ENCODE results near the gene GTF3C2.

GTF3C2 gene

DNA sequence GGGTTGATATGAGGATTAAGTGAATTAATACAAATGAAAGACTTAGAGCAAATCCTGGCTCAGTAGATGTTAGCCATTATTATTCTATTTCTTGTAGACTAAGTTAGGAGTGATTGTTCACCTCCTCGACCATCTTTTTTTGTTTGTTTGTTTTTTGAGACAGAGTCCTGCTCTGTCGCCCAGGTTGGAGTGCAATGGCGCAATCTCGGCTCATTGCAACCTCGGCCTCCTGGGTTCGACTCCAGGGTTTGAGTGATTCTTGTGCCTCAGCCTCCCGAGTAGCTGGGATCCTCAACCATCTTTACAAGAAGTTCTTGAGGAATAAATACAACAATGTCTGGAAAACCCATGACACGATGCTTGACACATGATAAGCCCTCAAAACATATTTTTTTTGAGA is 61.6 kb downstream of the GTF3C2 start:
- DNase-seq: no peak

DNA sequence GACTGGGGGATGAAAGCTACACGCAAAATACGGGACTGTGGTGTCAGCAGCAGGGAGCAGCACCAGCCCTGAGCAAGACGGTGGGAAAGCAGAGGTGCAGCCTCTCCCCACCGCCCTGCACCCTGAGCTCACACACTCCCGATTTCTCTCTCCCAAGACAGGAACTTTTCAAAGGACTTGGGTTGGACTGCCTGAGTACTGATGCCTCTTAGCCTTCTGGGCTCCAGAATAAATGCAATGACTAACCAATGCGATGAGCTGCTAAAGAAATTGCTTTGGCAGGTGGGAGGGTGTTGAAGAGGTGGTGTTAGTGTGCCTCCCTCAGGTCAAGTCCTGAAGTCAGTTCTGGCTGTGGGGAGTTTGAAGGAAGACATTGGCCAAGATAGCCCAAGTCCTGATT is 64.7 kb downstream of the GTF3C2 start:
- peak in 1 of 2 experiments; percentile 15 for DNase-seq

DNA sequence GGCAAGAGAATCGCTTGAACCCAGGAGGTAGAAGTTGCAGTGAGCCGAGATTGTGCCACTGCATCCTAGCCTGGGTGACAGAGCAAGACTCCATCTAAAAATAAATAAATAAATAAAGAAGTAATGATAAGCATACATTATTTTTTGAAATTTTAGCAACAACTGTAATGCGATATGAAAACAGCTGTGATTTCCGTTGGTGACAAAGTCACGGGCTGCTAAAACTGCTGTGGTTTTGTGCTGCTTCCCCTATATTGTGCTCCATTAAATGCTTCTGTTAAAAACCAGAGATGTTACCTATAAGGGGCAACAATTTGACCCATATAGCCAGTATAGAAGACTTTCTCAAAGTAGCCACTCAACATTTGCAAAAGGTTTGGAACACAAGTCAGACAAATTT is 66.0 kb downstream of the GTF3C2 start:
- no peak for DNase-seq

DNA sequence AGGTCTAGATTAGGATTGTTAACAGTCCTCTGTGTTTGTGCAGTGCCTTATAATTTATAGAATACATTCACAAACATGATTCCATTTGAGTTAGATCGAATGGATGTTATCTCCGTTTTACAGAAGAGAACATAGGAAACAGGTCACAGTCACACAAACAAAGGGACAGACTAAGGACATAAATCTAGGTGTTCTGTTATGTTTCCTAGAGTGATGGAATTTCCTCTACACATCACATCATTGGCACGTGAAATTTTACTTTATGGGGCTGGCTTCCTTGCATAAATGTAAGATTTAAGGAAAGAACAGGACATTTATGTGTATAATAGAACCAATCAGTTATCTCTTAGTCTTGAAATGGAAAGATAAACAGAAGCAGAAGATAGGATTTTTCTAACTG is 68.0 kb downstream of the GTF3C2 start:
- no peak for DNase-seq

DNA sequence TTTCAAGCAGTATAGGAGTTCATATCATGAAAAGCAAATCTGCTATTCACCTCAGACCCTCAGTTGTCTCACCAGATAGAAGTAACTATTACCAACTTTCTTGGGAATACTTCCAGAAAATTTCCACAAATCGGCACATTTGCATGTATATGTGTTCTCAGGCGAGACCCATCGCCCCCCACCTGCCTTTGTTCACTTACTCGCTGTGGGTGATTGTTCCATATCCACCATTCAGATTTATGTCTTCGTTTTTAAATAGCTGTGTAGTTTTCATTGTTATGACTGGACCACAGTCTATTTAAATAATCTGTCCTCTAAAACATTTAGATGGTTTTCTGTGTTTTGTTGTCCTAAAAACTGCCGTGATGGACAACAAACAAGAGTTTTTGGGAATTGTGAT is 71.1 kb downstream of the GTF3C2 start:
- DNase-seq: no peak

DNA sequence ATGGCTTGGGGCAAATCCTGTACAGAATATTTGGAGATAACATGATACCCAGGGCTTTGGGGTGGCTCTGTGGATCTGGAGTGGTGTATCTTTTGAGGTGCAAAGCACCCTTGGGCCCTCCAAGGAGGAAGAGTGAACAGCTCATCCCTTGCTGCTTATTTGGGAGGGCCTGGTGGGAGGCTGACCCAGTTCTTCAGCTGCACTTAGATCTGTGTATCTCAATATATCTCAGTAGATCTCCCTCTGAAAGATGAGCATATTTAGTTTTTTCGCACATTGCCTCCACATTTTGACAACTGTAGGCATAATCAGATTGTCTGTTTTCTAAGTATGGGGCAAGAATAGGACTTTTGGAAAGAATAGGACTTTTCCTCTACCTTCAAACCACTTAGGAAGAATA is 71.6 kb downstream of the GTF3C2 start:
- DNase-seq: no peak

DNA sequence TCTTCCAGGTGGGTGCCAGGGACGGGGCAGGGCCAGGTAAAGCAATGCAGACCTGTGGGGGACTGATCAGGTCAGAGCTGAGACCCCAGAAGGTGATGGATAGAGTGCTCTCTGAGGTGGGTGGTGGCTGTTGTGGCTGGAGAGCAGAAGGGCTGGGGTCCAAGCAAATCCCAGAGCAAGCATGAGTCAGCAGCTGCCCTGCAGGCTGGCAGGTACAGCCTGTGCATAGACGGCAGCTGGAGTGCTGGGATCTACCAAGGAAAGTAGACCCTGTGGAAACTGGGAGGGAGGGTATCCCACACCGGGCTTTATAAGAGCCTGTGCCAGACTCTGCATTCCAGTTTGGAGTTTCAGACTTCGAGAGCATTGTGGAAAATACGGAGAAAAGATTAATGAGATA is 73.7 kb downstream of the GTF3C2 start:
- no peak for DNase-seq

DNA sequence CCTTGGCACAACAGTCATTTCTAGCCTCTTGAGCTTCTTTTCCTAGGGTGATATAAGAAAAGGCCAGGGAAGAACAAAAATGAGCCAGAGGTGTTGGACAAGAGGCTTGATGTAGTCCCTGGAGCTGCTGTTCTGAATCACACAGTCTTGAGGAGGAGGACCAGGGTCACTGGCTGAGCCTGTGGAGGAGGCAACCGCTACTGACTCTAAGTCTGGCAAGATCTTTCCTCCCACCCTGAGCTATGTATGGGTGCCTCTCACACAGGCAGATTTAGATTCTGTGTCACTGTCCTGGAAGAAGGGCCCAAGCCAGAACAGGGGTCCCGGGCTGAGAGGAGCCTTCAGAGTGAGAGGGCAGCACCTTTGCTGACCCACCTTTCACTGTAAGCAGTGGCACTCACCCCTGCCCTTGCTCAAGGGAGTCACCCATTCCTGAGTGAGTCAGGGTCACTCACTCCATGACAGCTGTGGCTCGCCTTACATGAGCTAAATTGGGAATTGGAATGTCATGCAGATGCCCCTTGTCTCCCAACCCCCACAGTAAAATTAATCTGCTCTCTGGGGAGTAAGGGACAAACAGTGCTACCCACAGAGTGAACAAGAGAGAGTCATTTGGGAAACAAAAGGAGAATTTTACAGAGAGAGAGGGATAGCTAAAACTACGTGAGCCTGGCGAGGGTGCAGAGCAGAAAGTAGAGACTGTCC is 74.6 kb downstream of the GTF3C2 start, which contains the start of gene TRIM54:
TSS of gene TRIM54 (plus strand) at position 575 of the 705 bp plus-strand sequence. CDS start 303 bp downstream, outside the sequence.
- no peak for DNase-seq

DNA sequence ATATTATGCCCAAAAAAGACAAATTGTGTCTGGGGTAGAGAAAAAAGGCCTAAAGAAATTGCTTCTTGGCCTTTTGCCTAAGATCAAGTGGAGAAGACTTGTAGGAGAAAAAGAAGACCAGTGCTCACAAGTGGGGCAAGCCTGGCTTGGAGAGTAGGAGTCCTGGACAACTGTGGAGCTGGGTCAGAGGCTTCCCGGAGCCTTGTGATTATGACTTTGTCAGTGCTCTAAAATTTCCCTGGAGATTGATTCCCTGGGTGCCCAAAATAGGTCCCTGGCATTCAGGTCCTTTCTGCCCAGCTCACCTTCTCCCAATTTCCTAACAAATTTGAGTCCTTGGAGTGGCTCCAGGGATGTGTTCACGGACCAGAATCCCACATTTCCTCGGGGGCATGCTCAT is 75.1 kb downstream of the GTF3C2 start:
- DNase-seq: no peak

DNA sequence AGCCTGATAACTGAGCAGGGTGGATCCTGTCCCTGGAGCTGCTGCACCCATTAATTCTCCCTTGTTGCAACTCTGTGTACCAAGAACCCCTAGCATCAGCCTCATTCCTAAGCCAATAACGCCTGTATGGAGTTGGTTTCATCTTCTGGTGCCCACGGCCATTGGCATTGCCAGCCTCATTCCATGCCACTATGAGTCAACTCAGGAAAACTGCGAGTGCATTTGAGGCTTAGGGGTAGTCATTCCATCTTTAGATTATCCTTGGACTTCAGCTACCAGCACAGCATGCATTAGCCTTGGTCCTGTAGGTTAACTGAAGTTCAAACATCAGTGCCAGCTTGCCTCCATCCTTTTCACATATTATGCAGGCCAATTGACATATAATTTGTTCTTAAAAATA is 75.7 kb downstream of the GTF3C2 start:
- no peak for DNase-seq

DNA sequence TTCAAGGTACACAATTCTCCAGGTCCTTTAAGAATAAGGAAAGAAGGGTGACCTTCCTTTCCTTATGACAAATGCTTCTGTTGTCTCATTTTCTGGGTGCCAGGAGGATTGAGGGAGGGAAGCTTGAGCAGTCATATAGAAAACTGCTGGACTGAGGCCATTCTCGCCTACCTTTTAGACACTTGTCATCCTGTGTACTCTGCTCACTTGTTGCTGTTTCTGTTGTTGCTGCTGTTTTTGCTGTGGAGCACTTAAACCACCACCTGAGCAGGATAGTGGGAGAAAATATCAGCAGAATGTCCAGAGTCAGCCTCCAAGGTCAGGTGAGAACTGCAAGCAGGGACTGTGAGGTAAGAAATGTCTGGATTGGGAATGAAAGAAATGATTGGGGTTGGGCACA is 78.6 kb downstream of the GTF3C2 start:
- DNase-seq: no peak

Data from SW 1271 (cell line).